Measurements from ENCODE around the gene SNX30. TPM values are rescaled to one million over a fixed set of nuclear protein-coding genes. Genes with fewer than 3 reads are reported as not detected.

The SNX30 gene
- total and polyA plus RNA-seq, 12 donors: 0.88 to 7.2 (median 3.8) TPM

GRCh38 chr9:112761912-112762655 is 11.5 kb downstream of the SNX30 start:
- Histone ChIP-seq H3K27me3 (no peaks in the 10 kb centered on the region), H3K4me3 (no peak overlapping the region), H3K36me3 (no peaks in the 10 kb centered on the region), H3K27ac (no peak overlapping the region), H3K9me3 (peaks cover 0 to 15% (median 3%) of the 10 kb centered on the region in 11 donors), H3K4me1 (peaks cover 0 to 31% (median 2%) of the 10 kb centered on the region in 9 donors)
- TF ChIP-seq CTCF (IDR thresholded peaks at IDR 0.05): no peak
- no peak for ATAC-seq
- intact Hi-C loops (cut with DNase I): no loop called here
- DNase-seq: no peak
- WGBS, 2 donors: 90 to 91% methylated on average over 12 of the region's 12 CpGs

GRCh38 chr9:112762726-112763518 is 12.4 kb downstream of the SNX30 start:
- 93 to 98% methylated on average over 13 of the region's 13 CpGs for WGBS, 2 donors
- peaks cover 0 to 24% (median 0%) of the 10 kb centered on the region in 9 donors for H3K4me1 ChIP-seq
- peaks cover 0 to 16% (median 3%) of the 10 kb centered on the region in 11 donors for H3K9me3 ChIP-seq
- peaks cover 0 to under 1% (median 0%) of the 10 kb centered on the region in 9 donors for H3K36me3 ChIP-seq
- DNase-seq: no peak
- TF ChIP-seq CTCF (IDR thresholded peaks at IDR 0.05): no peak
- H3K27me3 ChIP-seq: no peaks in the 10 kb centered on the region
- H3K4me3 ChIP-seq: no peak overlapping the region
- ATAC-seq: no peak
- intact Hi-C loops (cut with DNase I): no loop called here
- no peak overlapping the region for H3K27ac ChIP-seq

GRCh38 chr9:112764344-112764743 is 13.8 kb downstream of the SNX30 start:
- H3K4me1 ChIP-seq: peaks cover 0 to 17% (median 0%) of the 10 kb centered on the region in 9 donors
- H3K36me3 ChIP-seq: peaks cover 0 to 3% (median 0%) of the 10 kb centered on the region in 9 donors
- intact Hi-C loops (cut with DNase I): no loop called here
- H3K27ac ChIP-seq: no peak overlapping the region
- 68 to 74% methylated on average over 5 of the region's 5 CpGs for WGBS, 2 donors
- no peak for DNase-seq
- H3K9me3 ChIP-seq: peaks cover 0 to 16% (median 3%) of the 10 kb centered on the region in 11 donors
- H3K27me3 ChIP-seq: no peaks in the 10 kb centered on the region
- peak in 1 of 8 donors; percentile 38 for ATAC-seq
- TF ChIP-seq CTCF (IDR thresholded peaks at IDR 0.05): no peak
- no peak overlapping the region for H3K4me3 ChIP-seq

- Histone ChIP-seq H3K27me3 (no peaks in the 10 kb centered on the region), H3K4me1 (peaks cover 0 to 17% (median 0%) of the 10 kb centered on the region in 9 donors), H3K27ac (no peak overlapping the region), H3K36me3 (peaks cover 0 to 3% (median 0%) of the 10 kb centered on the region in 9 donors), H3K9me3 (peaks cover 0 to 16% (median 3%) of the 10 kb centered on the region in 11 donors), H3K4me3 (no peak overlapping the region)
- WGBS, 2 donors: 69 to 72% methylated on average over 7 of the region's 7 CpGs
- DNase-seq (no peak), ATAC-seq (peak in 1 of 8 donors; percentile 17)
- no peak for TF ChIP-seq CTCF (IDR thresholded peaks at IDR 0.05)
- intact Hi-C loops (cut with DNase I): no loop called here
These were observed 14.3 kb downstream of the SNX30 start for GRCh38 chr9:112764837-112765236.

Measured in heart right ventricle (tissue), 16 donors.